GM18909 (cell line): ENCODE data around the gene NAPEPLD.
"Not testable (repeated sequence)": the region's sequence is repeated elsewhere in the genome, so short reads cannot be mapped to it uniquely, and the experiment has no call there.

Experiments
- ATAC-seq: cut with Tn5 transposase; IDR thresholded peaks from one replicate; pipeline ENCODE4 v1.9.1; 2021; ENCODE audit warnings: mild to moderate bottlenecking; ENCODE audit not compliant: unreplicated experiment, poor library complexity

The NAPEPLD gene

GRCh38 chr7:103074519-103075336 lies 74.2 kb downstream of the NAPEPLD start, which contains the start of the genes ARMC10 and FBXL13:
Gene ARMC10 (plus strand): TSS chr7:103075140. CDS start chr7:103075273, 133 bp downstream.
Gene FBXL13 (minus strand): TSS chr7:103074796.
- peak; percentile 92 for ATAC-seq

GRCh38 chr7:103073989-103074518 lies 74.8 kb downstream of the NAPEPLD start:
- no peak for ATAC-seq

- ATAC-seq, result no peak
Observed at GRCh38 chr7:103071000-103071399, 77.9 kb downstream of the NAPEPLD start.

- ATAC-seq, result no peak
Observed at GRCh38 chr7:103068414-103069403, 80.2 kb downstream of the NAPEPLD start.

GRCh38 chr7:103065667-103066066 lies 83.2 kb downstream of the NAPEPLD start:
- no peak for ATAC-seq

- no peak for ATAC-seq
Observed at GRCh38 chr7:103063895-103064294, 85.0 kb downstream of the NAPEPLD start.

GRCh38 chr7:103059471-103059870 lies 89.4 kb downstream of the NAPEPLD start:
- no peak for ATAC-seq

- no peak for ATAC-seq
Observed at GRCh38 chr7:103058122-103058521, 90.8 kb downstream of the NAPEPLD start.

GRCh38 chr7:103056006-103056405 lies 92.9 kb downstream of the NAPEPLD start:
- ATAC-seq, result not testable (repeated sequence)

- no peak for ATAC-seq
Observed at GRCh38 chr7:103051519-103051918, 97.4 kb downstream of the NAPEPLD start.
